ENCODE measurements around the gene SHC3. TPM values are rescaled to one million over a fixed set of nuclear protein-coding genes. Genes with fewer than 3 reads are reported as not detected.

The SHC3 gene
- total and polyA plus RNA-seq, 9 of the 15 experiments (the other 6 are each of a cell fraction or from before 2014, with no cell fraction given), result not detected

DNA sequence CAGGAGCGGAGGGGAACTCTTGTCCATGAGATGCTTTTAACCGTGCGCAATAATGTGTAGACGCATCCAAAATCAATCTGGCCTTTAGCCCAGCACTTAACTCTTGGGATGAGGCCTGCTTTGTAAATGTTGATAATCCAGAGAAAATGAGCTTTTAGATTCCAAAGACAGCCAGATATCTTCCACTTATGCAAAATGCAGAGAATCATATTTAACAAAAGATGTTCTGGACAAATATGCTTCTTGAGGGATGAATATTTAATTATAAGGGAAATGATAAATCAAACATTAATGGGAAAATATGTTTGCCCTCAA lies 181.7 kb downstream of the SHC3 start:
- TF ChIP-seq ETS2 (tag; IDR thresholded peaks at IDR 0.05; ENCODE audit: borderline replicate concordance, poor library complexity, severe bottlenecking) (no peak), MCM7 (IDR thresholded peaks at IDR 0.05) (no peak), PHF20 (IDR thresholded peaks at IDR 0.05; ENCODE audit: partially characterized antibody) (no peak), HIVEP1 (CRISPR knock-in tag; IDR thresholded peaks at IDR 0.05) (no peak), NR1H2 (CRISPR knock-in tag; IDR thresholded peaks at IDR 0.05) (no peak), ZNF134 (CRISPR knock-in tag; conservative IDR thresholded peaks at IDR 0.05) (no peak), THRAP3 (IDR thresholded peaks at IDR 0.05; ENCODE audit: borderline replicate concordance) (no peak), ZSCAN29 (IDR thresholded peaks at IDR 0.05) (no peak)

More for the DNA sequence above, 181.7 kb downstream of the SHC3 start:
- peaks cover 3 to 9% of the 10 kb centered on the region in 2 experiments; a peak in 3 of 5 replicates for H3K4me1 ChIP-seq (replicated peaks in 1 of 2; ENCODE audit: control insufficient read depth in 2 of 2, insufficient read depth in 2 of 2, low read length in 2 of 2)
- no peaks in the 10 kb centered on the region for H4K20me1 ChIP-seq (replicated peaks; ENCODE audit: control insufficient read depth, insufficient read depth, low read length)
- intact Hi-C loops (cut with micrococcal nuclease) (loop anchor here (10.0 kb wide), 1 partner anchor 312 kb away; no protein-coding TSS in a partner anchor), in situ Hi-C loops (cut with MboI) (no loop called here)
- H3K4me3 ChIP-seq, result no peak overlapping the region
- DNase-seq (ENCODE audit: extremely low read depth in 1 of 4, low spot score in 3 of 4) (no peak), FAIRE-seq (no peak), ATAC-seq (no peak)
- H3K27me3 ChIP-seq (ENCODE audit: control insufficient read depth in 2 of 2, insufficient read depth in 2 of 2, low read length in 2 of 2), result peaks cover 0 to 23% of the 10 kb centered on the region in 2 experiments; a peak in 2 of 5 replicates
- H3K36me3 ChIP-seq (ENCODE audit: control insufficient read depth, insufficient read depth, low read length), result no peaks in the 10 kb centered on the region
- no peaks in the 10 kb centered on the region for H3K9me1 ChIP-seq (ENCODE audit: control insufficient read depth, insufficient read depth, low read length)
- POLR2A ChIA-PET, result no interaction called here
- no peaks in the 10 kb centered on the region for H3K79me2 ChIP-seq (ENCODE audit: control insufficient read depth, insufficient read depth, low read length)
- no peaks in the 10 kb centered on the region for H3K9me3 ChIP-seq (replicated peaks; ENCODE audit: control insufficient read depth, insufficient read depth, low read depth, low read length)
- no peak overlapping the region for H3K4me2 ChIP-seq (ENCODE audit: insufficient read depth, low read length)
- H2AFZ ChIP-seq (ENCODE audit: low read depth, low read length), result no peak overlapping the region
- no peak overlapping the region for H3K9ac ChIP-seq (ENCODE audit: insufficient read depth in 1 of 2, low read depth in 2 of 2, low read length in 2 of 2)
- H3K27ac ChIP-seq (ENCODE audit: extremely low read depth, low read depth, low read length), result no peak overlapping the region
- 68% methylated on average over 4 of the region's 4 CpGs for WGBS (ENCODE audit: insufficient coverage, low coverage, missing lambda C conversion rate)
- BruUV-seq (replicated peaks), result no TSS peak
- CTCF ChIA-PET (ENCODE audit: low intra/inter-chr PET ratio), result no interaction called here
